IPS DF 6.9 (cell line): ENCODE measurements around the gene KRABD2.
"Not testable (repeated sequence)": the region's sequence is repeated elsewhere in the genome, so short reads cannot be mapped to it uniquely, and the experiment has no call there.

Source experiments
- DNase-seq: peaks from one replicate; pipeline ENCODE4 v3.0.0-alpha.2; 2013; ENCODE audit warnings: low read depth, low spot score
- H3K27ac ChIP-seq: one replicate; pipeline ENCODE4 v1.5.1; 2013; ENCODE audit warnings: low read length, control low read depth
- H3K27me3 ChIP-seq: 2 replicates; pipeline ENCODE4 v1.6.1; 2013; ENCODE audit warnings: mild to moderate bottlenecking, low read length; ENCODE audit not compliant: control insufficient read depth, insufficient read depth
- H3K36me3 ChIP-seq: 2 replicates; pipeline ENCODE4 v1.6.1; 2013; ENCODE audit warnings: low read length; ENCODE audit not compliant: control insufficient read depth, insufficient read depth
- H3K4me1 ChIP-seq: 2 replicates; pipeline ENCODE4 v1.6.1; 2013; ENCODE audit warnings: low read length; ENCODE audit not compliant: control insufficient read depth, insufficient read depth
- H3K4me3 ChIP-seq: 2 replicates; pipeline ENCODE4 v1.5.1; 2013; ENCODE audit warnings: mild to moderate bottlenecking, low read length
- H3K9me3 ChIP-seq: 2 replicates; pipeline ENCODE4 v1.6.1; 2013; ENCODE audit warnings: low read length, inconsistent platforms; ENCODE audit not compliant: control insufficient read depth, insufficient read depth
- WGBS: extraction: QIAGEN DNeasy Blood & Tissue Kit; methylation state at CpG from one replicate; pipeline ENCODE4 v1.1.7; 2013; ENCODE audit warnings: mixed read lengths, missing lambda C conversion rate; ENCODE audit not compliant: insufficient read length, insufficient coverage; 5-methylcytosine and 5-hydroxymethylcytosine counted together

The KRABD2 gene

GRCh38 chr17:8409966-8410882 lies 33.7 kb upstream of the KRABD2 start:
- no peaks in the 10 kb centered on the region for H3K27me3 ChIP-seq
- no CpG with 5 or more reads among the region's 19 CpGs for WGBS
- H3K27ac ChIP-seq = no peak overlapping the region

GRCh38 chr17:8408371-8408770 lies 31.9 kb upstream of the KRABD2 start:
- peaks cover 2% of the 10 kb centered on the region; the same call in 1 of the 2 replicates for H3K4me1 ChIP-seq
- DNase-seq = no peak

More at GRCh38 chr17:8409966-8410882, 33.7 kb upstream of the KRABD2 start:
- Histone ChIP-seq H3K36me3 (no peaks in the 10 kb centered on the region), H3K4me3 (no peak overlapping the region), H3K4me1 (peaks cover 2% of the 10 kb centered on the region; the same call in 1 of the 2 replicates), H3K9me3 (no peaks in the 10 kb centered on the region)
- DNase-seq = peak; percentile 92

DNA sequence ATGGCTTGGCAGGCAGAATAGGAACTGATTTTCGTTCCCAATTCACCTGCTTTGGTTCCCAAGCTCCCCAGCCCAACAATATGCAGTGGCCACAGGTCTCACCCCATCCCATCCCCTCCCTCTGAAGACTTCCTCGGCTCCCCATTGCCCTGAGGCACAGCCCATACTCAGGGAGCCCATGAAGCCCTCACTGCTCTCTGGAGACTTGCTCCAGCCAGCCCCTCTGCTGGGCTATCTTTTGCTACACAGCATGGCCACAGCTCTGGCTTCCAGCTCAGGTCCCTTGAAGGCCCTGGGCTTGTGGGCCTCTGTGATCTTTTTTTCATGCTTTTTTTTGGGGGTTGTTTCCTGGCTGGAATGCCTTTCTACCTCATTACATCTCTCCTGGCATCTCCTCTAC lies 29.7 kb upstream of the KRABD2 start:
- DNase-seq = no peak
- no CpG with 5 or more reads among the region's 2 CpGs for WGBS
- Histone ChIP-seq H3K27me3 (no peaks in the 10 kb centered on the region), H3K4me3 (no peak overlapping the region), H3K27ac (no peak overlapping the region), H3K4me1 (peaks cover 2% of the 10 kb centered on the region; the same call in 1 of the 2 replicates), H3K9me3 (no peaks in the 10 kb centered on the region), H3K36me3 (no peaks in the 10 kb centered on the region)

More at GRCh38 chr17:8408371-8408770, 31.9 kb upstream of the KRABD2 start:
- Histone ChIP-seq H3K9me3 (no peaks in the 10 kb centered on the region), H3K36me3 (no peaks in the 10 kb centered on the region), H3K27me3 (no peaks in the 10 kb centered on the region), H3K4me3 (no peak overlapping the region), H3K27ac (no peak overlapping the region)
- no CpG with 5 or more reads among the region's 14 CpGs for WGBS

DNA sequence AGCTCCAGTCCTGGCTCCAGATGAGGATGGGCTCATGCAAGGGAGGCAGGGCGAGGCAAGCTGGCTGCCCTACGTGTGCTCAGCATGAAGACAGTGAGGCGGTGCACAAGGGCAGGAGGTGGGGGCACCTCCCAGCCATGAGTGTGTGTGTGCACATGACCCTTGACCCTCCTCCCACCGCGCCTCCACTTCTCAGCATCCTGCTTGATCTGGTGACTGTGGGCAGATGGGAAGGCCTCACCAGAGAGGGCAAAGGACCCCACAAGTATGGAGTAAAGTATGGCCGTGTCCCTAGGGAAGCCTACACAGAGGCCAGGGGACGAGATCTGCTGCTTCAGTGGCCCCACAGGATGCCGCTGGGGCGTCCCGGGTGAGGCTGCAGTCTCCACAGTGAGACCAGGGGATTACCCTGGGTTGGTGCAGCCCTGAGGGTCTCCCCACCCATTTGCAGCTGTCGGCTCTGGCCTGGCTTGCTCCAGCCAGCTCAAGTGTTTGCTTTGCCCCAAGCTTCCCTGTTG lies 29.1 kb upstream of the KRABD2 start:
- DNase-seq = no peak
- H3K9me3 ChIP-seq = no peaks in the 10 kb centered on the region
- H3K27me3 ChIP-seq = no peaks in the 10 kb centered on the region
- H3K36me3 ChIP-seq = no peaks in the 10 kb centered on the region
- H3K27ac ChIP-seq = no peak overlapping the region
- peaks cover 2% of the 10 kb centered on the region; the same call in 1 of the 2 replicates for H3K4me1 ChIP-seq
- no peak overlapping the region for H3K4me3 ChIP-seq
- no CpG with 5 or more reads among the region's 11 CpGs for WGBS

- no peak overlapping the region for H3K4me3 ChIP-seq
- H3K9me3 ChIP-seq = no peaks in the 10 kb centered on the region
- no peak overlapping the region for H3K27ac ChIP-seq
- WGBS = no CpG with 5 or more reads among the region's 11 CpGs
- no peaks in the 10 kb centered on the region for H3K27me3 ChIP-seq
- no peak for DNase-seq
- H3K36me3 ChIP-seq = no peaks in the 10 kb centered on the region
- no peaks in the 10 kb centered on the region for H3K4me1 ChIP-seq
Measured at GRCh38 chr17:8402921-8403536, 26.5 kb upstream of the KRABD2 start.

DNA sequence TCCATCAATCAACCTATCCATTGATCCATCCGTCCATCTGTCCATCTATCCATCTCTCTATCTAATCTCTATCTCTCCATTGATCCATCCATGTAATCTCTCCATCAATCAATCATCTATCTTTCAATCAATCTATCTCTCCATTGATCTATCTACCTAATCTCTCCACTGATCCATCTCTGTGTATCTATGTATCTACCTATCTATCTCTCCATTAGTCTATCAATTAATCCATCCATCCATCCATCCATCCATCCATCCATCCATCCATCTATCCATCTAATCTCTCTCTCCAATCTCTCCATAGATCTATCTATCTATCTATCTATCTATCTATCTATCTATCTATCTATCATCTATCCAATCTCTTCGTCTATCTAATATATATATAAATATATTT lies 24.6 kb upstream of the KRABD2 start:
- Histone ChIP-seq H3K9me3 (no peaks in the 10 kb centered on the region), H3K27me3 (no peaks in the 10 kb centered on the region), H3K4me3 (no peak overlapping the region), H3K27ac (no peak overlapping the region), H3K36me3 (no peaks in the 10 kb centered on the region), H3K4me1 (no peaks in the 10 kb centered on the region)
- no peak for DNase-seq
- 99% methylated on average over 2 of the region's 2 CpGs for WGBS

DNA sequence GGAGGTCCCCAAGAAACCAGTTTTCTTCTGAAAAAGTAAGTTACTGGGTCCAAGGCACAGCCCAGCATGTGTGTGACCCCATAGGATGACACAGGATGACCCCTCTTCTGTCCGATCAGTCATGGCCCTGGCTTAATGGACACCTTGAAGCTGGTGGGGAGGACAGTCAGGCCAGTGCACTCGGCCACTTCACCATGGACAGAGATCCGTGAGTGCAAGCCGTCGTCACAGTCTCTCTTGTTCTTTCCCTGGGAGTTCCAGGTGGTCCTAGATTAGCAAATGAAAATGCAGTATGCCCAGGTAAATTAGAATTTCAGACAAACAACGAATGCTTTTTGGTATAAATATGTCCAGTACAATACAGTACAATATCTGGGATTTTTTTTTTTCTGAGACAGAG lies 22.5 kb upstream of the KRABD2 start:
- Histone ChIP-seq H3K27me3 (no peaks in the 10 kb centered on the region), H3K27ac (no peak overlapping the region), H3K36me3 (no peaks in the 10 kb centered on the region), H3K4me3 (no peak overlapping the region), H3K9me3 (no peaks in the 10 kb centered on the region), H3K4me1 (no peaks in the 10 kb centered on the region)
- DNase-seq = no peak
- WGBS = no CpG with 5 or more reads among the region's 6 CpGs

GRCh38 chr17:8397636-8398035 lies 21.1 kb upstream of the KRABD2 start, which contains the start of gene RNF222:
Gene RNF222, minus strand, starts transcription at chr17:8397827. Its CDS starts 4,366 bp downstream, at chr17:8393461.
- DNase-seq = no peak
- H3K27ac ChIP-seq = no peak within 1 kb of the TSS
- no CpG with 5 or more reads among the region's 13 CpGs for WGBS
- no peaks in the 10 kb centered on the region for H3K27me3 ChIP-seq
- H3K9me3 ChIP-seq = no peaks in the 10 kb centered on the region
- no peaks in the 10 kb centered on the region; the same call in 1 of the 2 replicates for H3K36me3 ChIP-seq
- 0 out of 2 replicates have a peak, but pooled peaks cover under 1% of the 10 kb centered on the region for H3K4me1 ChIP-seq
- H3K4me3 ChIP-seq = no peak within 1 kb of the TSS

DNA sequence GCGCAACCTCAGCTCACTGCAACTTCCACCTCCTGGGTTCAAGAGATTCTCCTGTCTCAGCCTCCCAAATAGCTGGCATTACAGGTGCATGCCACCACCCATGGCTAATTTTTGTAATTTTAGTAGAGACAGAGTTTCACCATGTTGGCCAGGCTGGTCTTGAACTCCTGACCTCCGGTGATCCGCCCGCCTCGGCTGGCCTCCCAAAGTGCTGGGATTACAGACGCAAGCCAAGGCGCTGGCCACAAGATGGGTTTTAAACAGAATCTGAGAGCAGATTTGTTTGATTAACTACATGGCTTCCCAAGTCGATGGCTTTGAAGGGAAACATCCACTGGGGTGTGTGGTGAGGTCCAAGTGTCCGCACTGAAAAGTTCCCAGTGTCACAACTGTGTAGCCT lies 18.0 kb upstream of the KRABD2 start:
- WGBS = no CpG with 5 or more reads among the region's 9 CpGs
- H3K27me3 ChIP-seq, H3K36me3 ChIP-seq: not testable (repeated sequence)

GRCh38 chr17:8393470-8394231 lies 17.1 kb upstream of the KRABD2 start:
- no peak overlapping the region for H3K4me3 ChIP-seq
- DNase-seq = no peak

More for the DNA sequence above, 18.0 kb upstream of the KRABD2 start:
- not testable (repeated sequence) for H3K4me1 ChIP-seq, H3K27ac ChIP-seq, H3K4me3 ChIP-seq, DNase-seq, H3K9me3 ChIP-seq

More at GRCh38 chr17:8393470-8394231, 17.1 kb upstream of the KRABD2 start:
- WGBS = no CpG with 5 or more reads among the region's 8 CpGs
- H3K27ac ChIP-seq = no peak overlapping the region
- peaks cover 5% of the 10 kb centered on the region; the same call in 1 of the 2 replicates for H3K4me1 ChIP-seq
- no peaks in the 10 kb centered on the region; the same call in 1 of the 2 replicates for H3K36me3 ChIP-seq
- H3K9me3 ChIP-seq = no peaks in the 10 kb centered on the region
- no peaks in the 10 kb centered on the region for H3K27me3 ChIP-seq
